Activated T-cell treated with anti-CD3 and anti-CD28 coated beads, Interleukin-2, amount 50 U/mL, for 48 hours (primary cell): Measurements from ENCODE around the gene CLSTN2.

Experiments
- DNase-seq, 2 experiments: peaks; one replicate each; pipeline ENCODE4 v3.0.0-alpha.2; 2020

CLSTN2 gene

GRCh38 chr3:140007911-140008869 lies 73.2 kb downstream of the CLSTN2 start:
- DNase-seq: no peak

GRCh38 chr3:140010391-140010790 lies 75.4 kb downstream of the CLSTN2 start:
- DNase-seq: no peak

GRCh38 chr3:140011086-140011485 lies 76.1 kb downstream of the CLSTN2 start:
- no peak for DNase-seq

- DNase-seq: no peak
Measured at GRCh38 chr3:140011611-140012277, 76.8 kb downstream of the CLSTN2 start.

GRCh38 chr3:140013220-140013619 lies 78.2 kb downstream of the CLSTN2 start:
- DNase-seq: no peak

GRCh38 chr3:140014831-140015495 lies 80.0 kb downstream of the CLSTN2 start:
- no peak for DNase-seq

- no peak for DNase-seq
Measured at GRCh38 chr3:140015741-140016140, 80.8 kb downstream of the CLSTN2 start.

- DNase-seq: no peak
Measured at GRCh38 chr3:140018556-140018955, 83.6 kb downstream of the CLSTN2 start.

GRCh38 chr3:140019946-140020345 lies 85.0 kb downstream of the CLSTN2 start:
- no peak for DNase-seq

GRCh38 chr3:140020541-140020940 lies 85.6 kb downstream of the CLSTN2 start:
- no peak for DNase-seq

GRCh38 chr3:140021269-140021668 lies 86.3 kb downstream of the CLSTN2 start:
- no peak for DNase-seq

GRCh38 chr3:140022066-140022770 lies 87.2 kb downstream of the CLSTN2 start:
- no peak for DNase-seq

- no peak for DNase-seq
Measured at GRCh38 chr3:140023616-140024530, 88.9 kb downstream of the CLSTN2 start.

GRCh38 chr3:140031170-140031569 lies 96.2 kb downstream of the CLSTN2 start:
- no peak for DNase-seq

GRCh38 chr3:140034058-140034457 lies 99.1 kb downstream of the CLSTN2 start:
- DNase-seq: no peak

- DNase-seq: no peak
Measured at GRCh38 chr3:140035871-140036270, 100.9 kb downstream of the CLSTN2 start.

- no peak for DNase-seq
Measured at GRCh38 chr3:140050396-140050795, 115.4 kb downstream of the CLSTN2 start.

GRCh38 chr3:140051019-140051957 lies 116.3 kb downstream of the CLSTN2 start:
- DNase-seq: no peak

- DNase-seq: no peak
Measured at GRCh38 chr3:140052771-140053702, 118.1 kb downstream of the CLSTN2 start.
